Measurements from ENCODE around the gene RIOK1.
"Not testable (repeated sequence)": the region's sequence is repeated elsewhere in the genome, so short reads cannot be mapped to it uniquely, and the experiment has no call there.

RIOK1 gene

DNA sequence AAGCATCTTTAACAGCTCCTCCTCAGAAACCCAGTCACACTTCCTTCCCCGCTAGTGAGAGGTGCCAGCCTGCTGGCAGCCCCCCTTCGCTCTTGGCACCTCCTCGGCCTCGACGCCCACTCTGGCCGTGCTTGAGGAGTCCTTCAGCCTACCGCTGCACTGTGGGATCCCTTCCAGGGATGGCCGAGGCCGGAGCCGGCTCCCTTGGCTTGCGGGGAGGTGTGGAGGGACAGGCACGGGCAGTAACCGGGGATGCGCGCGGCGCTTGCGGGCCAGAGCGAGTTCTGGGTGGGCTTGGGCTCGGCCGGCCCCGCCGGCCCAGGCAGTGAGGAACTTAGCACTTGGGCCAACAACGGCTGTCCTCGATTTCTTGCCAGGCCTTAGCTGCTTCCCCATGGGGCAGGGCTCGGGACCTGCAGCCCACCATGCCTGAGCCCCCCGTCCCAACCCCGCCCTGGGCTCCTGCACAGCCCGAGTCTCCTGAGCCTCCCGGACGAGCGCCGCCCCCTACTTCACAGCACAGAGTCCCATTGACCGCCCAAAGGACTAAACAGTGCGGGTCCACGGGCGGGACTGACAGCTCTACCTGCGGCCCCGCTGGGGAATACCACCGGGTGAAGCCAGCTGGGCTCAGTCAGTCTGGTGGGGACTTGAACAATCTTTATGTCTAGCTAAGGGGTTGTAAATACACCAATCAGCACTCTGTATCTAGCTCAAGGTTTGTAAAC lies 51.6 kb downstream of the RIOK1 start:
- no peak for DNase-seq (ENCODE audit: low read depth in 2 of 2)

DNA sequence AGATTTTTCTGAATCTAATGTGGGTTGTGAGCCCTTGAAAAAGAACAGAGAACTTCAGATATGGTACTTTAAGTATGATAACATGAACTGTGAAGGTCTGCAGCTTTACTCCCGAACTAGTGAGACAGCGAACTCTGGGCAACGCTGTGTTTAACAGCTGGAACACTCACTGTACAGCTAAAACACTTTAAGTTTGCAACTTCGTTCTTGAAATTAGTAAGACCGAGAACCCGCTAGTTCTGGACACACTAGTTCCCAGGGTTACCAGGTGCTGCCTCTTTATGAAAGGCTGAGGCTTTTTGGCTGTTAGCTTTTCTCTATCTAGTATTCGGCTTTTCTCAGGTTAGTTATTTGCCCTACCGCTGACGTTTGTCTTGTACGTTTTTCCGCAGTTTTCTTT lies 52.9 kb downstream of the RIOK1 start:
- DNase-seq (ENCODE audit: low read depth in 2 of 2), result no peak

DNA sequence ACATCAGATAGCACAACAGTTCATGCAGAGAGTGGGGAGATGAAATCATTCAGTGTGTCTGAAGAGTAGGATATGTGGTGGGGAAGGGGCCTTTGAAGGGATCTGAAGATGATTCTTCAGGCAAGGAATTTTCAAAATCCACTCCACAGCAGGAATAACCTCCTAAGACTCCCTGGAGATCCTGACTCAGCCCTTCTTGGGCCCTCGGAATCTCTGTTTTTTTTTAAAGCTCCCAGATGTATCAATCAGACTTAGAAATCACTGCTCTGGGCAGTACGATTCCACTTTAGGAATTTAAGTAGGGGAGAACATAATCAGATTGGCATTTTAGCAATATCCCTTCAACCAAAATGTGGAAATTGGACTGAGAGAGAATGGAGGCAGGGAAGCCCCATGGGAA lies 55.5 kb downstream of the RIOK1 start:
- no peak for DNase-seq (ENCODE audit: low read depth in 2 of 2)

DNA sequence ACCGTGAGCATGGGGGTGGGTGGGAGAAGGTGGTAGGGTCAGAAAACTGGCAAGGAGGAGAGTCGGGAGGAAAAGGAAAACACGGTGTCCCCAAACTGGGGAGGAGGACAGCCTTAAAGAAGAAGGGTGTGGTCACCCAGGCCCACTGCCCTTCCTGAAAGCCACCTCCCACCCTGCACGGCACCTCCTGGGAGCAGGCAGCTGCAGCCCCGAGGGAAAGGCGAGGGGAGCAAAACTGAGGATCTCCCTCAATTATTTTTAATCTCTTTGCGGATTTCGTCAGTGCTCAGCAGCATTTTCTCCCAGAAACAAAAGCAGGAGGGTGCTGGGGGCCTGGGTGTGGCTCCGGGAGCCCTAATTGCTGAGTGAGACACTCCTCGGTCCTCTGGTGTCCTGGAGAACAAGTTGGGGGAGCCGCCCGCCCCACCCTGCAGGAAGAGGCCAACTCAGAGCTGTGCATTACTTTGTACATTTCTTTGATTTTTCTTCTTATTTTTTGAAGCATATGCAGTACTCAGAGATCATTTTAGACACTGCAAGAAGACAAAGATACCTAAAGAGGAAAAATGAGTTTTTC lies 56.4 kb downstream of the RIOK1 start:
- DNase-seq (ENCODE audit: low read depth in 2 of 2), result no peak

DNA sequence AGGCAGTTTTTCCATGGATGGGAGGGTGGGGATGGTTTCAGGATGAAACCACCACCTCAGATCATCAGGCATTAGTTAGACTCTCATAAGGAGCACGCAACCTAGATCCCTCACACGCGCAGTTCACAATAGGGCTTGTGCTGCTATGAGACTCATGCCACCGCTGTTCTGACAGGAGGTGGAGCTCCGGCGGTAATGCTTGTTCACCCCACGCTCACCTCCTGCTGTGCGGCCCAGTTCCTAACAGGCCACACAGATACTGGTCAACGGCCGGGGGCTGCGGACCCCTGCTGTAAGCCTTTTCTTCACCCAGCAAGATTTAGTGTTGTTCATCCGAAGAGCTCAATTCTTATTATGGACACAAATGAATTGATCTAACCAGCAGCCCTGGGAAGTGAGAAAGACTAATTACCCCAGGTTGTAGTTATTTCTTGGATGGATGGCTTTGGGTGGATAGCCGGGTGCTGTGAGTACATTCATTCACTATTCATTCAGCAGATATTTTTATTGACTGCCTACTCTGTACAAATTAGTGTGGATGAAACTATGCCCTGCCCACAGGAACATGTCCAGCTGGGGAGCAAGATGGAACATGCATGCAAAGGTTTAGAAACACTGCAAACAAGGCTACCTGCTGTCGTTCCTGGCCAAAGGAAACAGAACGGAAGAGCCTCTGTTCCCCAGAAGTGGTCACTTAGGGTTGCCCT lies 57.2 kb downstream of the RIOK1 start:
- DNase-seq (ENCODE audit: low read depth in 2 of 2), result no peak

DNA sequence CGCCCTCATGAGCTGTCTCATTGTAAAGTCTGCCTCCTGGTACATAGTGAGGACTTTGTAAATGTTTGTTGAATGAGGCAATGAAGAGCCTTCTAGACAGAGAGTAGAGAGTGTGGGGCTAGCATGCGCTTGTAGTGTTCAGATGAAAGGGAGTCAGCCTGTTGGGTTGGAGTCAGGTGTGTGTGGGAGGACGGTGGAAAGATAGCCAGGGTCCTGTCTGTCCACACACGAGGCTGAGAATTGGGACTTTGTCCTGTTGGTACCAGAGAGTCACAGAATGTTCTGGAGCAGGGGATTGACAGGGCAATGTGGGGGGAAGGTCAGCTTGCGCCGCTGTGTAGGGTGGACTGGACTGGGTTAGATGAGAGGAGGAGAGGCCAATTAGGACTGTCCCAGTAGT lies 58.6 kb downstream of the RIOK1 start:
- DNase-seq (ENCODE audit: low read depth in 2 of 2), result no peak

DNA sequence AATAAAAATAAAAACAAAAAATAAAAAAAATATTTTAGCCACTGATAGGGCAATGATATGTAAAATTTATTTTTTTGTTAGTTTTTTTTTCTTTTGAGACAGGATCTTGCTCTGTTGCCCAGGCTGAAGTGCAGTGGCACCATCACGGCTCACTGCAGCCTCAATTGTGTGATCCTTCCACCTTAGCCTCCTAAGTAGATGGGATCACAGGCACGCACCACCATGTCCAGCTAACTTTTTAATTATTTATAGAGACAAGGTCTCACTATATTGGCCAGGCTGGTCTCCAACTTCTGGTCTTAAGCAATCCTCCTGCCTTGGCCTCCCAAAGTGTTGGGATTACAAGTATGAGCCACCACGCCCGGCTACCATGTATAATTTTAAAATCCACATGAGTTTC lies 59.4 kb downstream of the RIOK1 start:
- no peak for DNase-seq (ENCODE audit: low read depth in 2 of 2)

DNA sequence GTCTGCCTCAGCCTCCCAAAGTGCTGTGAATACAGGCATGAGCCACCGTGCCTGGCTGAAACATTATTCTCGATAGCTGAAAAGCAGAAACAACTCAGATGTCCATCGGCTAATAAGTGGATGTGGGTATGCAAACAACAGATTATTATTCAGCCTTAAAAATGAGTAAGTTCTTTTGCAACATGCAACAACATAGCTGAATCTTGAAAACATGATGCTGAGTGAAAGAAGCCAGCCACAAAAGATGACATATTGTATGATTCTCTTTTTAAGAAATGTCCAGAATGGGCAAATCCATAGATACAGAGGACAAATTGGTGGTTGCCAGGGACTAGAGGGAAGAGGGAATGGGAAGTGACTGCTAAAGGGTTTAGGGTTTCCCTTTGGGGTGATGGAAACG lies 61.7 kb downstream of the RIOK1 start:
- no peak for DNase-seq (ENCODE audit: low read depth in 2 of 2)

DNA sequence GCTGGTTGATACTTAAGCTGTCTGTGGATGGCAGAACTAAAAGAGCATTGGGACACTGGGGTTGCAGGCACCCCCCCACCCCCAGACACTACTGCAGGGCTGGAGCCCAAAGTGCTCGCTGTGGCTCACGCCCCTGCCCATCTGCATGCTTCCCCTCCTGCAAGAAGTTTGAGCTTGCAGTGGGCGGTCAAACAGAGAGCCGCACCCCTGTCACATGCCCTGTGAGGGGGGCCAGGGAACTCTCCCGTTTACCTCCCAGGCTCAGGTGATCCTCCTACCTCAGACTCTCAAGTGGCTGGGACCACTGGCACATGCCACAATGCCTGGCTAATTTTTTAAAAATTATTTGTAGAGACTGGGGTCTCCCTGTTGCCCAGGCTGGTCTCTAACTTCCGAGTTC lies 63.3 kb downstream of the RIOK1 start:
- no peak for DNase-seq (ENCODE audit: low read depth in 2 of 2)

DNA sequence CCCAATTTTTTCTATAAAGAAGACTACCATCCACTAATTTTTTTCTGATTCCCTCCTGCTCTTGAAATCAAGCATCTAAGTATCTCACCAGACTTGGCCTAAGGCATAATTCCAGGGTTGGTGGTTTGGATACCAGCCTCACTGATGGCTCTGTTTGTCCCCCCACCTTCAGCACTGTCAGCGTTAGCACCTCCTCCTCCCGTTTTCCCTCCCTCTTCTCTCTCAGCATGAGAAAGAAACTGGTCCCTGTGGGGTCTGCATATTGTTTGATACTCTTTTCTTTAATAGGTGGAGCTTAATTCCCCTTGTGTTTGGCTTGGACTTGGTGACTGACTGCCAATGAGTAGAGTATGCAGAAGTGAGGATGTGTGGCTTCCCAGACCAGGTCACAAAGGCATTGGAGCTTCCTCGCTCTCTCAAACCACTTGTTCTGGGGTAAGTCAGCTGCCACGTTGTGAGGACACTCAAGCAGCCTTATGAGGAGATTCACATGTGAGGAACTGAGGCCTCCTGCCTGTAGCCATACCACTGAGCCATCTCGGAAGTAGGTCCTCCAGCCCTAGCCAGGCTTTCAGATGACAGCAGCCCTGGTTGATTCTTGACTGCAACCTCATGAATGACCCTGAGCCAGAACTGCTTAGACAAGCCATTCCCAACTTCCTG lies 65.2 kb downstream of the RIOK1 start:
- no peak for DNase-seq (ENCODE audit: low read depth in 2 of 2)

DNA sequence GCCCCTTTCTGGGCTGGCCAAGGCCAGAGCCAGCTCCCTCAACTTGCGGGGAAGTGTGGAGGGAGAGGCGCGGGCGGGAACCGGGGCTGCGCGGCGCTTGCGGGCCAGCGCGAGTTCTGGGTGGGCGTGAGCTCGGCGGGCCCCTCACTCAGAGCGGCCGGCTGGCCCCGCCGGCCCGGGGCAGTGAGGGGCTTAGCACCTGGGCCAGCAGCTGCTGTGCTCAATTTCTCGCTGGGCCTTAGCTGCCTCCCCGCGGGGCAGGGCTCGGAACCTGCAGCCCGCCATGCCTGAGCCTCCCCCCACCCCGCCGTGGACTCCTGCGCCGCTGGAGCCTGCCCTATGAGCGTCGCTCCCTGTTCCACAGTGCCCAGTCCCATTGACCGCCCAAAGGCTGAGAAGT lies 66.7 kb downstream of the RIOK1 start:
- DNase-seq (ENCODE audit: low read depth in 2 of 2), result not testable (repeated sequence)

DNA sequence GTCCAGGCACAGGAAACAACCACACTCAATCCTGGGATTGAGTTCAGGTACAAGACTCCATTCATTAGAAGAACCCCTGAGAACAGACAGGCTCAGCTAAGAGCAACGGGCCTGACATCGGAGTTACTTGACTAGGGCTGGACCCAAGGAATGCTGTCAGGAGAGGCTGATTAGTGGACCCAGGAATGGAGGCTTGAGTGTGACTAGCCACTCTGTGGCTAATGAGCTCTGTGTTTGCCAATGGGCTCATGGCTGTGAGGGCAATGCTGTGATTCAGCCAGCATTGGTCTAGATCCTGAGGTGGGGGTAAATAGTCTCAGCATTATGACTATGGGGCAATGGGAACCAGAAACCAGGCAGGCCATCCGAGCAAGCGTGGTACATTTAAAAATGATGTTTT lies 71.8 kb downstream of the RIOK1 start:
- no peak for DNase-seq (ENCODE audit: low read depth in 2 of 2)

DNA sequence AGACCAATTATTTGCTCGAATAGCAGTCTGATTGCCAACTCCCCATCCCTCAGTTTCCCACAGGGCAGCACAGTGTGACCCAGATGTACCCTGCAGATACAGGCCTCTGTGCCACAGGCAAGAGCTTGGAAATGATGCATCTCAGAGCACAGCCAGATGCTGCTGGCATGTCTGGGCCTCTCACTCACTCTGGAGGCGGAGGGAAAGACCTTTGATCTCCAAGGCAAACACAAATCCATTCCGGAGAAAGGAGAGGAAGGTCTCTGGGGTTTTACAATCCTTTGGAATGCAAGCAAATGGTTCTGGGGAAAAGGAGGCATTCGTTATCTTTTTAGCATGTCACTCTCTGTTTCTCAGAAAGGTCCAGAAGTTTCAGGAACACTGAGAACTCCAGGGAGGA lies 74.2 kb downstream of the RIOK1 start:
- no peak for DNase-seq (ENCODE audit: low read depth in 2 of 2)

DNA sequence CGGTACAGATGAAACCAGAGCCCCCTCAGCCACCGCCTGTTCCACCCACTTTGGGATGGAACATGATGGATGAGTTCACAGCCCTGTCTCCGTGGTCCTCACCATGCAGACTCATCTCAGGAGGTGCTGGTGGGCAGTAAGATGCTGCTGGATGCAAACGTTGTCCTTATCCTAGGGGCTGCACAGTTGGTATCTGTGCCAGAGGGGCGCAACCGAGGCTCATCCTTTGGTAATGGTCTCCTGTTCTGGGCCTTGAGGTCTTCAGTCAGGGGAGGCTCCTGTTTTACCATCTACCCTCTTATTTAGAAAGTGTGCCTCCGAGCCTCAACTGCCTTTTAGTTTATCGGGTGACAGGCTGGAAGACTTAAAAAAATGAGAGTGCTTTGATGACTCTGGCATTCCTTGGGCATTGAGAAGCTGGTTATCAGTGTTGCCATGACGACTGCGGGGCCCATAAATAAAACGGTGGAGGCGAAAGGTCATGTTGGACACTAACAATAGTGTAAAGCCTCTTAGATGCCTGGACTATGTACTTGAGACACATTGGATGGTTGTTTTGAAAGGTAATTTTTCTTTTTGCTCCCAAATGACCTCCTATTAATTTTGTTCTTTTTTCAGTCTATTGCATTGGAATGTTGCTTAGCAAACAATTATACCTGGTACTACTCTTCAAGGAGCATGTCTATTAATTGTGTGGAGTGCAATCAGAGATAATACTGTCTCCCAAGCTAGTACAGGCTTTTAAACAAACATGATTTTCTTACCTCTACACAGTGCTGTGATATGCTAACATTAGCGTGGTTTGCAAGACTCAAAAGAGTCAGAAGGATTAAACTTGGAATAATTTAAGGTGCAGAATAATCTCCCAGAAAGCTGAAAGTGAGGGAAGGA lies 77.6 kb downstream of the RIOK1 start:
- DNase-seq (ENCODE audit: low read depth in 2 of 2), result no peak
